ENCODE data around the gene LAMC3.

DNA sequence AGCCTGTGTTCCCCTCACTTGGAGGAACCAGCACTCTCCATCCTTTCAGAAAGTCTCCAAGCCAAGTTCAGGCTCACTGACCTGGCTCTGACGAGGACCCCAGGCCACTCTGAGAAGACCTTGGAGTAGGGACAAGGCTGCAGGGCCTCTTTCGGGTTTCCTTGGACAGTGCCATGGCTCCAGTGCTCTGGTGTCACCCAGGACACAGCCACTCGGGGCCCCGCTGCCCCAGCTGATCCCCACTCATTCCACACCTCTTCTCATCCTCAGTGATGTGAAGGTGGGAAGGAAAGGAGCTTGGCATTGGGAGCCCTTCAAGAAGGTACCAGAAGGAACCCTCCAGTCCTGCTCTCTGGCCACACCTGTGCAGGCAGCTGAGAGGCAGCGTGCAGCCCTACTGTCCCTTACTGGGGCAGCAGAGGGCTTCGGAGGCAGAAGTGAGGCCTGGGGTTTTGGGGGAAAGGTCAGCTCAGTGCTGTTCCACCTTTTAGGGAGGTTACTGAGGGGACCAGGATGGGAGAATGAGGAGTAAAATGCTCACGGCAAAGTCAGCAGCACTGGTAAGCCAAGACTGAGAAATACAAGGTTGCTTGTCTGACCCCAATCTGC lies 111.8 kb downstream of the LAMC3 start:
- no peak for TF ChIP-seq POLR2A (IDR thresholded peaks at IDR 0.05)
- TF ChIP-seq, protein P1, sequence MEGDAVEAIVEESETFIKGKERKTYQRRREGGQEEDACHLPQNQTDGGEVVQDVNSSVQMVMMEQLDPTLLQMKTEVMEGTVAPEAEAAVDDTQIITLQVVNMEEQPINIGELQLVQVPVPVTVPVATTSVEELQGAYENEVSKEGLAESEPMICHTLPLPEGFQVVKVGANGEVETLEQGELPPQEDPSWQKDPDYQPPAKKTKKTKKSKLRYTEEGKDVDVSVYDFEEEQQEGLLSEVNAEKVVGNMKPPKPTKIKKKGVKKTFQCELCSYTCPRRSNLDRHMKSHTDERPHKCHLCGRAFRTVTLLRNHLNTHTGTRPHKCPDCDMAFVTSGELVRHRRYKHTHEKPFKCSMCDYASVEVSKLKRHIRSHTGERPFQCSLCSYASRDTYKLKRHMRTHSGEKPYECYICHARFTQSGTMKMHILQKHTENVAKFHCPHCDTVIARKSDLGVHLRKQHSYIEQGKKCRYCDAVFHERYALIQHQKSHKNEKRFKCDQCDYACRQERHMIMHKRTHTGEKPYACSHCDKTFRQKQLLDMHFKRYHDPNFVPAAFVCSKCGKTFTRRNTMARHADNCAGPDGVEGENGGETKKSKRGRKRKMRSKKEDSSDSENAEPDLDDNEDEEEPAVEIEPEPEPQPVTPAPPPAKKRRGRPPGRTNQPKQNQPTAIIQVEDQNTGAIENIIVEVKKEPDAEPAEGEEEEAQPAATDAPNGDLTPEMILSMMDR (IDR thresholded peaks at IDR 0.05): no peak
- TF ChIP-seq POLR2AphosphoS5 (IDR thresholded peaks at IDR 0.05): no peak

Data from prostate gland (tissue), 2 donors.